HepG2 (cell line): ENCODE measurements around the gene CDC42EP1. TPM values are rescaled to one million over a fixed set of nuclear protein-coding genes. Genes with fewer than 3 reads are reported as not detected.
A peak's percentile ranks its signal among the peaks of the same experiment; 100 is the strongest.

ENCODE experiments used
- ELF4 ChIP-seq: sonication (generic); formaldehyde crosslinking; IDR thresholded peaks from 2 replicates; pipeline ENCODE4 v1.5.0; 2020; ENCODE audit warnings: missing genetic modification reagents, mild to moderate bottlenecking, moderate library complexity, borderline replicate concordance
- HMGA1 ChIP-seq: sonication (generic); formaldehyde crosslinking; conservative IDR thresholded peaks from 2 replicates; pipeline ENCODE4 v1.4.0; 2020; ENCODE audit warnings: missing genetic modification reagents
- KLF13 ChIP-seq: sonication (generic); formaldehyde crosslinking; IDR thresholded peaks from 2 replicates; pipeline ENCODE4 v1.4.0; 2020; ENCODE audit warnings: mild to moderate bottlenecking, missing genetic modification reagents
- MIER2 ChIP-seq: IDR thresholded peaks from 2 replicates; pipeline ENCODE4 v1.6.1; 2016; ENCODE audit warnings: missing biosample characterization, missing genetic modification reagents
- MTF1 ChIP-seq: sonication (generic); formaldehyde crosslinking; IDR thresholded peaks from 2 replicates; pipeline ENCODE4 v1.5.0; 2020; ENCODE audit warnings: missing genetic modification reagents
- NCOR1 ChIP-seq: fragments of 200-600 bp; sonication (generic); IDR thresholded peaks from 2 replicates; pipeline ENCODE4 v1.7.0; 2017; ENCODE audit warnings: antibody characterized with exemption, low read length, borderline replicate concordance
- PHB2 ChIP-seq: fragments of 450-650 bp; IDR thresholded peaks from 2 replicates; pipeline ENCODE4 v1.6.1; 2018; ENCODE audit not compliant: partially characterized antibody
- POLR2AphosphoS5 ChIP-seq: IDR thresholded peaks from 2 replicates; pipeline ENCODE4 v1.6.1; 2012; ENCODE audit warnings: low read depth, low read length
- PTBP1 ChIP-seq: fragments of 200-400 bp; formaldehyde crosslinking; IDR thresholded peaks from 2 replicates; pipeline ENCODE4 v1.6.1; 2018; ENCODE audit warnings: low read length, low read depth; ENCODE audit not compliant: poor library complexity, severe bottlenecking
- RBM22 ChIP-seq: fragments of 200-400 bp; formaldehyde crosslinking; optimal IDR thresholded peaks from 2 replicates; pipeline ENCODE3; 2017; ENCODE audit warnings: mild to moderate bottlenecking, low read length, moderate library complexity
- SMYD3 ChIP-seq: sonication (generic); formaldehyde crosslinking; IDR thresholded peaks from 2 replicates; pipeline ENCODE4 v1.8.1; 2023; ENCODE audit warnings: mild to moderate bottlenecking, missing genetic modification reagents
- SP5 ChIP-seq: IDR thresholded peaks from 2 replicates; pipeline ENCODE4 v1.6.1; 2016; ENCODE audit warnings: low read depth, borderline replicate concordance
- SRSF1 ChIP-seq: fragments of 200-400 bp; formaldehyde crosslinking; optimal IDR thresholded peaks from 2 replicates; pipeline ENCODE3; 2017; ENCODE audit warnings: mild to moderate bottlenecking, low read depth, low read length, moderate library complexity
- ZBTB1 ChIP-seq: sonication (generic); formaldehyde crosslinking; IDR thresholded peaks from 2 replicates; pipeline ENCODE4 v1.4.0; 2020; ENCODE audit warnings: missing genetic modification reagents, borderline replicate concordance
- ZMAT3 ChIP-seq: sonication (generic); formaldehyde crosslinking; conservative IDR thresholded peaks from 2 replicates; pipeline ENCODE4 v1.7.0; 2021; ENCODE audit warnings: missing genetic modification reagents
- ZMYM2 ChIP-seq: sonication (generic); formaldehyde crosslinking; IDR thresholded peaks from 2 replicates; pipeline ENCODE4 v1.8.0; 2022; ENCODE audit warnings: mild to moderate bottlenecking, missing genetic modification reagents
- ZNF205 ChIP-seq: IDR thresholded peaks from 2 replicates; pipeline ENCODE4 v1.6.1; 2018; ENCODE audit warnings: missing biosample characterization, missing genetic modification reagents
- ZNF282 ChIP-seq: fragments of 450-650 bp; IDR thresholded peaks from 2 replicates; pipeline ENCODE4 v1.6.1; 2018; ENCODE audit not compliant: partially characterized antibody
- ZNF292 ChIP-seq: sonication (generic); formaldehyde crosslinking; IDR thresholded peaks from 2 replicates; pipeline ENCODE4 v1.8.1; 2022; ENCODE audit warnings: mild to moderate bottlenecking, low read depth, missing genetic modification reagents, borderline replicate concordance
- ZNF552 ChIP-seq: sonication (generic); formaldehyde crosslinking; IDR thresholded peaks from 2 replicates; pipeline ENCODE4 v1.9.0; 2022; ENCODE audit warnings: missing genetic modification reagents, mild to moderate bottlenecking, borderline replicate concordance
- ZNF589 ChIP-seq: sonication (generic); formaldehyde crosslinking; conservative IDR thresholded peaks from 2 replicates; pipeline ENCODE4 v1.8.0; 2022; ENCODE audit warnings: mild to moderate bottlenecking, moderate library complexity, missing genetic modification reagents
- polyA plus RNA-seq, 8 experiments: library from polyadenylated mRNA; depleted of rRNA in 3 of 8; stranded (reverse) in 7 of 8; unstranded in 1 of 8; fragments of >200 nt; fragmentation: Illumina TruSeq in 4 of 8; extraction: Trizol in 4 of 8; gene quantifications; 2 replicates each; pipeline versions ENCODE4 v1.2.1 to v1.2.3, GENCODE V29; 2011 to 2016; ENCODE audit warnings: low read depth in 4 of 8, missing spikeins in 1 of 8, mixed read lengths in 1 of 8; ENCODE audit not compliant: insufficient read depth in 1 of 8
- total RNA-seq, 5 experiments: library from RNA; depleted of rRNA; stranded (reverse); fragments of >200 nt; fragmentation: Illumina TruSeq; extraction: Trizol; gene quantifications; 2 replicates each; pipeline ENCODE4 v1.2.3, GENCODE V29; 2016; ENCODE audit warnings: low read depth in 1 of 5
- TF ChIP-seq, protein P1 (sequence below): sonication (generic); formaldehyde crosslinking; conservative IDR thresholded peaks from 2 replicates; pipeline ENCODE4 v1.4.0; 2020; ENCODE audit warnings: missing genetic modification reagents
- TF ChIP-seq, protein P2 (sequence below): sonication (generic); formaldehyde crosslinking; IDR thresholded peaks from 2 replicates; pipeline ENCODE4 v1.5.1; 2020; ENCODE audit warnings: missing genetic modification reagents, mild to moderate bottlenecking, borderline replicate concordance
- TF ChIP-seq, protein P3 (sequence below): sonication (generic); formaldehyde crosslinking; IDR thresholded peaks from 2 replicates; pipeline ENCODE4 v1.8.0; 2022; ENCODE audit warnings: mild to moderate bottlenecking, missing genetic modification reagents
- TF ChIP-seq, protein P4 (sequence below): sonication (generic); formaldehyde crosslinking; conservative IDR thresholded peaks from 2 replicates; pipeline ENCODE4 v1.4.0; 2020; ENCODE audit warnings: missing genetic modification reagents

CDC42EP1 gene
- total and polyA plus RNA-seq, 2 of the 13 experiments (the other 11 are each of a cell fraction or from before 2014, with no cell fraction given) = 17.1 to 29.5 TPM

DNA sequence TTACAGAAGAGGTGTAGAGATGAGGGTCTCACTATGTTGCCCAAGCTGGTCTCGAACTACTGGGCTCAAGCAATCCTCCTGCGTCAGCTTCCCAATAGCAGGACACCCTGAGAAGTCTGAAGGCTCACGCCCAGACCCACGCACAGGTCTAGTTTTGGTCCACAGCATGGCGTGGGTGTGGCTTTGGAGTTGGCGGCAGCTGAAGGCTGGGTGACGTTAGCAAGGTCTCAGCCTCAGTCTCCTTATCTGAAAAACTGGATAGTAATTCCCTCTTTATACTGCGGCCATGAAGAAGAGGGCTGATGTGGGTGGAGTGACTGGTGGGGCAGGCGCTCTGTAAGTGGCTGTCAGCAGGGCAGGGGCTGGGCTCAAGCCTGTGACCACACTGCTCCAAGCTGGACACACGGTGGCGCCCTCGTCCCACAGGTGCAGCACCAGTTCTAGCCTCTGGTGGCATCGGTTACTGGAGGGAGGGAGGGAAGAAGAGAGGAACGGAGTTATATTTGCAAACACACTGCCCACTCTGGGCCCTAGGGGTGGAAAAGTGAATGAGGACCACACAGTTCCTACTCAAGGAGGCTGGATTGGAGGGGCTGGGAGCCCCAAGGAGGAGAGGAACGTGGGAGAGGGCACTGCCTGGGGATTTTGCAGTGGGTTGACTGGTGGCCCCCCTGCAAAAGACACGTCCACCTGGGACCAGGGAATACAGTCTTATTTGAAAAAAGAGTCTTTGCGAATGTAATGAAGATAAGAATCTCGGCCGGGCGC is 21.5 kb upstream of the CDC42EP1 start (continued):
- TF ChIP-seq, protein P1, sequence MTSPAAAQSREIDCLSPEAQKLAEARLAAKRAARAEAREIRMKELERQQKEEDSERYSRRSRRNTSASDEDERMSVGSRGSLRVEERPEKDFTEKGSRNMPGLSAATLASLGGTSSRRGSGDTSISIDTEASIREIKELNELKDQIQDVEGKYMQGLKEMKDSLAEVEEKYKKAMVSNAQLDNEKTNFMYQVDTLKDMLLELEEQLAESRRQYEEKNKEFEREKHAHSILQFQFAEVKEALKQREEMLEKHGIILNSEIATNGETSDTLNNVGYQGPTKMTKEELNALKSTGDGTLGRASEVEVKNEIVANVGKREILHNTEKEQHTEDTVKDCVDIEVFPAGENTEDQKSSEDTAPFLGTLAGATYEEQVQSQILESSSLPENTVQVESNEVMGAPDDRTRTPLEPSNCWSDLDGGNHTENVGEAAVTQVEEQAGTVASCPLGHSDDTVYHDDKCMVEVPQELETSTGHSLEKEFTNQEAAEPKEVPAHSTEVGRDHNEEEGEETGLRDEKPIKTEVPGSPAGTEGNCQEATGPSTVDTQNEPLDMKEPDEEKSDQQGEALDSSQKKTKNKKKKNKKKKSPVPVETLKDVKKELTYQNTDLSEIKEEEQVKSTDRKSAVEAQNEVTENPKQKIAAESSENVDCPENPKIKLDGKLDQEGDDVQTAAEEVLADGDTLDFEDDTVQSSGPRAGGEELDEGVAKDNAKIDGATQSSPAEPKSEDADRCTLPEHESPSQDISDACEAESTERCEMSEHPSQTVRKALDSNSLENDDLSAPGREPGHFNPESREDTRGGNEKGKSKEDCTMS = no peak
- TF ChIP-seq ZNF292 (CRISPR knock-in tag) (peak; percentile 26; the same call in 1 of the 2 replicates), KLF13 (CRISPR knock-in tag) (no peak), POLR2AphosphoS5 (no peak), ZNF205 (CRISPR knock-in tag) (peak; percentile 47; the same call in 1 of the 2 replicates), PHB2 (no peak), NCOR1 (no peak), SMYD3 (CRISPR knock-in tag) (no peak), ZBTB1 (CRISPR knock-in tag) (no peak), MIER2 (CRISPR knock-in tag) (0 out of 2 replicates have a peak, but pooled peaks have one; percentile 39), ZNF552 (CRISPR knock-in tag) (no peak), ZNF282 (no peak), RBM22 (no peak), HMGA1 (CRISPR knock-in tag) (no peak), SRSF1 (no peak), ZNF589 (CRISPR knock-in tag) (no peak), PTBP1 (no peak), ZMYM2 (no peak), MTF1 (CRISPR knock-in tag) (no peak), SP5 (CRISPR knock-in tag) (peak; percentile 70), ZMAT3 (no peak), ELF4 (CRISPR knock-in tag) (no peak)
- TF ChIP-seq, protein P2, sequence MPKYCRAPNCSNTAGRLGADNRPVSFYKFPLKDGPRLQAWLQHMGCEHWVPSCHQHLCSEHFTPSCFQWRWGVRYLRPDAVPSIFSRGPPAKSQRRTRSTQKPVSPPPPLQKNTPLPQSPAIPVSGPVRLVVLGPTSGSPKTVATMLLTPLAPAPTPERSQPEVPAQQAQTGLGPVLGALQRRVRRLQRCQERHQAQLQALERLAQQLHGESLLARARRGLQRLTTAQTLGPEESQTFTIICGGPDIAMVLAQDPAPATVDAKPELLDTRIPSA (CRISPR knock-in tag) = no peak
- TF ChIP-seq, protein P3, sequence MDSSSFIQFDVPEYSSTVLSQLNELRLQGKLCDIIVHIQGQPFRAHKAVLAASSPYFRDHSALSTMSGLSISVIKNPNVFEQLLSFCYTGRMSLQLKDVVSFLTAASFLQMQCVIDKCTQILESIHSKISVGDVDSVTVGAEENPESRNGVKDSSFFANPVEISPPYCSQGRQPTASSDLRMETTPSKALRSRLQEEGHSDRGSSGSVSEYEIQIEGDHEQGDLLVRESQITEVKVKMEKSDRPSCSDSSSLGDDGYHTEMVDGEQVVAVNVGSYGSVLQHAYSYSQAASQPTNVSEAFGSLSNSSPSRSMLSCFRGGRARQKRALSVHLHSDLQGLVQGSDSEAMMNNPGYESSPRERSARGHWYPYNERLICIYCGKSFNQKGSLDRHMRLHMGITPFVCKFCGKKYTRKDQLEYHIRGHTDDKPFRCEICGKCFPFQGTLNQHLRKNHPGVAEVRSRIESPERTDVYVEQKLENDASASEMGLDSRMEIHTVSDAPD (CRISPR knock-in tag) = no peak
- TF ChIP-seq, protein P4, sequence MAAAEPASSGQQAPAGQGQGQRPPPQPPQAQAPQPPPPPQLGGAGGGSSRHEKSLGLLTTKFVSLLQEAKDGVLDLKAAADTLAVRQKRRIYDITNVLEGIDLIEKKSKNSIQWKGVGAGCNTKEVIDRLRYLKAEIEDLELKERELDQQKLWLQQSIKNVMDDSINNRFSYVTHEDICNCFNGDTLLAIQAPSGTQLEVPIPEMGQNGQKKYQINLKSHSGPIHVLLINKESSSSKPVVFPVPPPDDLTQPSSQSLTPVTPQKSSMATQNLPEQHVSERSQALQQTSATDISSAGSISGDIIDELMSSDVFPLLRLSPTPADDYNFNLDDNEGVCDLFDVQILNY = no peak
